HG02798 (cell line): ENCODE results near the gene SPSB1.

Source experiments
- ATAC-seq: cut with Tn5 transposase; IDR thresholded peaks from one replicate; pipeline ENCODE4 v1.9.1; 2021; ENCODE audit warnings: mild to moderate bottlenecking; ENCODE audit not compliant: unreplicated experiment, poor library complexity

Gene SPSB1

GRCh38 chr1:9278585-9279153 lies 14.0 kb upstream of the SPSB1 start:
- ATAC-seq: no peak

- ATAC-seq: no peak
Observed at GRCh38 chr1:9279172-9279840, 13.4 kb upstream of the SPSB1 start.

GRCh38 chr1:9280015-9280860 lies 12.5 kb upstream of the SPSB1 start:
- ATAC-seq: no peak

GRCh38 chr1:9281071-9281827 lies 11.4 kb upstream of the SPSB1 start:
- no peak for ATAC-seq

- ATAC-seq: no peak
Observed at GRCh38 chr1:9281908-9282695, 10.6 kb upstream of the SPSB1 start.

- ATAC-seq: no peak
Observed at GRCh38 chr1:9282696-9282955, 10.1 kb upstream of the SPSB1 start.

- ATAC-seq: no peak
Observed at GRCh38 chr1:9284061-9284460, 8.6 kb upstream of the SPSB1 start.

GRCh38 chr1:9286556-9286955 lies 6.1 kb upstream of the SPSB1 start:
- no peak for ATAC-seq

- no peak for ATAC-seq
Observed at GRCh38 chr1:9289090-9289534, 3.6 kb upstream of the SPSB1 start.

- ATAC-seq: no peak
Observed at GRCh38 chr1:9289711-9290485, 2.8 kb upstream of the SPSB1 start.

GRCh38 chr1:9291914-9292360 lies 757 bp upstream of the SPSB1 start:
- no peak for ATAC-seq

GRCh38 chr1:9293241-9293532 lies 493 bp downstream of the SPSB1 start:
- ATAC-seq: no peak

- ATAC-seq: peak; percentile 6
Observed at GRCh38 chr1:9293533-9294404, 1.1 kb downstream of the SPSB1 start.

- ATAC-seq: no peak
Observed at GRCh38 chr1:9294405-9294773, 1.7 kb downstream of the SPSB1 start.

GRCh38 chr1:9294910-9295636 lies 2.4 kb downstream of the SPSB1 start:
- ATAC-seq: no peak

- ATAC-seq: no peak
Observed at GRCh38 chr1:9295884-9296283, 3.2 kb downstream of the SPSB1 start.

GRCh38 chr1:9296850-9297249 lies 4.2 kb downstream of the SPSB1 start:
- ATAC-seq: no peak

- ATAC-seq: no peak
Observed at GRCh38 chr1:9297831-9298230, 5.1 kb downstream of the SPSB1 start.
